ENCODE data around the gene F10.

DNA sequence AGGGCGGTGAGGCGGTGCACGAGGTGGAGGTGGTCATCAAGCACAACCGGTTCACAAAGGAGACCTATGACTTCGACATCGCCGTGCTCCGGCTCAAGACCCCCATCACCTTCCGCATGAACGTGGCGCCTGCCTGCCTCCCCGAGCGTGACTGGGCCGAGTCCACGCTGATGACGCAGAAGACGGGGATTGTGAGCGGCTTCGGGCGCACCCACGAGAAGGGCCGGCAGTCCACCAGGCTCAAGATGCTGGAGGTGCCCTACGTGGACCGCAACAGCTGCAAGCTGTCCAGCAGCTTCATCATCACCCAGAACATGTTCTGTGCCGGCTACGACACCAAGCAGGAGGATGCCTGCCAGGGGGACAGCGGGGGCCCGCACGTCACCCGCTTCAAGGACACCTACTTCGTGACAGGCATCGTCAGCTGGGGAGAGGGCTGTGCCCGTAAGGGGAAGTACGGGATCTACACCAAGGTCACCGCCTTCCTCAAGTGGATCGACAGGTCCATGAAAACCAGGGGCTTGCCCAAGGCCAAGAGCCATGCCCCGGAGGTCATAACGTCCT lies 26.4 kb downstream of the F10 start:
- TF ChIP-seq, protein P1, sequence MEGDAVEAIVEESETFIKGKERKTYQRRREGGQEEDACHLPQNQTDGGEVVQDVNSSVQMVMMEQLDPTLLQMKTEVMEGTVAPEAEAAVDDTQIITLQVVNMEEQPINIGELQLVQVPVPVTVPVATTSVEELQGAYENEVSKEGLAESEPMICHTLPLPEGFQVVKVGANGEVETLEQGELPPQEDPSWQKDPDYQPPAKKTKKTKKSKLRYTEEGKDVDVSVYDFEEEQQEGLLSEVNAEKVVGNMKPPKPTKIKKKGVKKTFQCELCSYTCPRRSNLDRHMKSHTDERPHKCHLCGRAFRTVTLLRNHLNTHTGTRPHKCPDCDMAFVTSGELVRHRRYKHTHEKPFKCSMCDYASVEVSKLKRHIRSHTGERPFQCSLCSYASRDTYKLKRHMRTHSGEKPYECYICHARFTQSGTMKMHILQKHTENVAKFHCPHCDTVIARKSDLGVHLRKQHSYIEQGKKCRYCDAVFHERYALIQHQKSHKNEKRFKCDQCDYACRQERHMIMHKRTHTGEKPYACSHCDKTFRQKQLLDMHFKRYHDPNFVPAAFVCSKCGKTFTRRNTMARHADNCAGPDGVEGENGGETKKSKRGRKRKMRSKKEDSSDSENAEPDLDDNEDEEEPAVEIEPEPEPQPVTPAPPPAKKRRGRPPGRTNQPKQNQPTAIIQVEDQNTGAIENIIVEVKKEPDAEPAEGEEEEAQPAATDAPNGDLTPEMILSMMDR (IDR thresholded peaks at IDR 0.05), result no peak
- no peak for TF ChIP-seq POLR2A (IDR thresholded peaks at IDR 0.05)
